Hepatic stellate cell (primary cell): Measurements from ENCODE around the gene CCL28.
"Not testable (repeated sequence)": the region's sequence is repeated elsewhere in the genome, so short reads cannot be mapped to it uniquely, and the experiment has no call there.

ENCODE experiments used
- DNase-seq: peaks from one replicate; pipeline ENCODE4 v3.0.0; 2011; ENCODE audit warnings: low spot score

Gene CCL28, protein sequence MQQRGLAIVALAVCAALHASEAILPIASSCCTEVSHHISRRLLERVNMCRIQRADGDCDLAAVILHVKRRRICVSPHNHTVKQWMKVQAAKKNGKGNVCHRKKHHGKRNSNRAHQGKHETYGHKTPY

GRCh38 chr5:43412156-43412555 is at the start of gene CCL28:
CCL28 (minus strand) TSS chr5:43412391; CDS start chr5:43412316, 75 bp downstream.
- DNase-seq = no peak

GRCh38 chr5:43461066-43461465 is 48.9 kb upstream of the CCL28 start:
- no peak for DNase-seq

- no peak for DNase-seq
Observed at GRCh38 chr5:43456556-43456955, 44.4 kb upstream of the CCL28 start.

DNA sequence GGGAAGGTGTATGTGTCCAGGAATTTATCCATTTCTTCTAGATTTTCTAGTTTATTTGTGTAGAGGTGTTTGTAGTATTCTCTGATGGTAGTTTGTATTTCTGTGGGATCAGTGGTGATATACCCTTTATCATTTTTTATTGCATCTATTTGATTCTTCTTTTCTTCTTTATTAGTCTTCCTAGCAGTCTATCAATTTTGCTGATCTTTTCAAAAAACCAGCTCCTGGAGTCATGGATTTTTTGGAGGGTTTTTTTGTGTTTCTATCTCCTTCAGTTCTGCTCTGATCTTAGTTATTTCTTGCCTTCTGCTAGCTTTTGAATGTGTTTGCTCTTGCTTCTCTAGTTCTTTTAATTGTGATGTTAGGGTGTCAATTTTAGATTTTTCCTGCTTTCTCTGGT is 29.4 kb upstream of the CCL28 start:
- not testable (repeated sequence) for DNase-seq

GRCh38 chr5:43437062-43437660 is 25.0 kb upstream of the CCL28 start:
- no peak for DNase-seq

- no peak for DNase-seq
Observed at GRCh38 chr5:43433382-43433781, 21.2 kb upstream of the CCL28 start.

DNA sequence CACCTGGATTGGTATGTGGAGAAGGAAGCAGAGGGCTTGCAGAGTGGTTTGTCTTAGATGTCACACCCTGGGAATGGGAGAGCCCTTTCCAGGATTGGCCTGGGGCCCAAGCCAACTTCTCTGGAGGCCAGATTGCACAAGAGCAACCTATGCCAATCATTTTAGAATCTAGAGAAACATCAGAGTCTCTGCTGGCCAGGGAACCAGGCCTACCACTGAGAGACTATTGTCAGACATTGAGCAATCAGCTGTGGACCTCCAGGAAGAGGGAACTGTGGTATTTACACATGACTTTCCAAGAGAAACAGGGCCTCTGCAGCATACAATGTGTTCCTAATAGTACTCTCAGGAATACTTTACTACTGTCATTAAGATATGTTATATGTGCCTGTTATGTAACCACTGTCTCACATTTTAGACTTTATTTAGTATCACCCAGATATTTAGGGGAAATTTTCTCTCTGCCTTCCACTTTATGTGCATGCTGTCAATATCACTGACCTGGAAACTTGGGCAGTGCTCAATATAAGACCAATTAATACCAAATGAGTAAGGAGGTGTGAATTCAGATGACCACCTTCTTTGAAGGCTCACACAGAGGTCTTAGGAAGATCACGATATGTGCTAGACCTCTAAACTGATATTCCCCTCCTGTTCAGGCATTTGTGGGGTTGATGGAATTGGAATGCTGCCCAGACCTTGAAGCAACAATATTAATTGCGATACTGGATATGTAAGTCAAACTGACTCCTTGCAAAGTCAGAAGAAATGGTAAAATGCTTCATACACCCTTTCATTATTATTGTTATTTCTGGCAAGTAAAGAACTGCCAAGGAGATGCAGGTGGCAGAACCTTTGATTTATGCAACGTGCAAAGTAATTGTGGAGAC is 20.5 kb upstream of the CCL28 start:
- peak; percentile 27 for DNase-seq

DNA sequence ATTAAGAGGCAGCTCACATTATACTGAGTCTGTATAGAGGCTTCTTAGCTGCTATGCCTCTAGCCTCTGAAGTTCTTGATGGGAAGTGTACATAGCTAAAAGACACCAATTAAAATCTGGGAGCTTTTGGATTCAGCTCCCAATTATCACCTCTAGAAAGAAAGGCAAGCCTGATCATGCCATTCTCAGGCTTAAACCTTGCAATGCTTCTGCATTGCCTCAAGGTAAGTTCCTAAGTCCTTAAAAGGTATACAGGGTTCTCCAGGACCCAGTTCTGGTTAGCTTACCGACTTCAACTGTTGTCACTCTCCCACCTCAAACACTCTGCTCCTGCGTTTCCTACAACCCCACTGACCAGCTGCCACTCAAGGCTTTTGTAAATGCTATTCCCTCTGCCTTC is 17.5 kb upstream of the CCL28 start:
- no peak for DNase-seq

- no peak for DNase-seq
Observed at GRCh38 chr5:43429016-43429415, 16.8 kb upstream of the CCL28 start.

GRCh38 chr5:43427306-43427705 is 15.1 kb upstream of the CCL28 start:
- no peak for DNase-seq

DNA sequence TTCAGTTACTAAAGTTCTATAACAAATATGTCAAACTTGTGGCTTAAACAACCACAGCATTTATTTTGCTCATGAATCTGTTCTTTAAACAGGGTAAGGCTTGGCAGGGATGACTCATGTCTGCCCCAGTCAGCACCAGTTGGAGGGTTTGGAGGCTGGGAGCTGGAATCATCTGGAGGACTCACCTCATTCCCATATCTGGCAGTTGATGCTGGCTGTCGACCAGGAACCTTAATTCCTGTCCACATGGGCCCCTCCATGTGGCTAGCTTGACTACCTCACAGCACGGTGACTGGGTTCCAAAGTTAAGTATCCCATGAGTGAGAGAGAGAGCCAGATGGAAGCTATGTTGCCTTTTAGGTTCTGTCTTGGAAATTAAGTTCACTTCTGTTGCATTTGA is 13.8 kb upstream of the CCL28 start:
- peak; percentile 36 for DNase-seq

- DNase-seq = not testable (repeated sequence)
Observed at GRCh38 chr5:43423086-43423485, 10.9 kb upstream of the CCL28 start.

- no peak for DNase-seq
Observed at GRCh38 chr5:43422143-43422542, 10.0 kb upstream of the CCL28 start.

GRCh38 chr5:43421450-43422133 is 9.4 kb upstream of the CCL28 start:
- DNase-seq = no peak

DNA sequence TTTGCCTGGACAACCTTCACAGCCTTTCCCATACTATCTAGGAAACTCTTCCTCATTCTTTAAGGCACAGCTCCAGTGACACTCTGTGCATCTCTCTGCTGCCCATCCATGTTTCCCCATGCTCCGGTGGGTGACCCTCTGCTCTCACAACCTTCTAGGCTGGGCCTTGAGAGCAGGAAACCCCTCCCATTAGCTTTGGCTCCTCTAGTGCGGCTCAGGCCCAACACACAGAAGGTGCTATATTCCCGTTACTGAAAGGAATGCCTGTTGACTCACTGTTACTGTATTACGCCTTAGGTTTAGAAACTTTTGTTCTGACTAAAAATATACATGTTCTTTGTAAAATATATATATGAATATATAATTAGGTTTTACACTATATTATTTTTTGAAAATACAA is 8.1 kb upstream of the CCL28 start:
- no peak for DNase-seq

DNA sequence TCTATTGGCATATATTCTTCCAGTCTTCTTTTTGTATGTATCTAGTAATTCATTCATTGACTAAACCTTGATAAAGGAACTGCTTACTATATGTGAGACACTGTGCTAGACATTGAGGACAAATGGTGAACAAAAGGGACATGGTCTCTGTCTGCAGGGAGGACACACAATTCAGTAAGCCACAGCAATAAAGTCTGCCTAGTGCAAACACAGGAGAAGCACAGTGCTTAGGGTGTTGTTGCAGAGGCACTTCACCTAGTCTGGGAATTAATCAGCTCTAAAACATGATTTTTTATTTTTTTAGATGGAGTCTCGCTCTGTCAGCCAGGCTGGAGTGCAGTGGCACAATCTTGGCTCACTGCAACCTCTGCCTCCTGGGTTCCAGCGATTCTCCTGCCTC is 6.4 kb upstream of the CCL28 start:
- no peak for DNase-seq

DNA sequence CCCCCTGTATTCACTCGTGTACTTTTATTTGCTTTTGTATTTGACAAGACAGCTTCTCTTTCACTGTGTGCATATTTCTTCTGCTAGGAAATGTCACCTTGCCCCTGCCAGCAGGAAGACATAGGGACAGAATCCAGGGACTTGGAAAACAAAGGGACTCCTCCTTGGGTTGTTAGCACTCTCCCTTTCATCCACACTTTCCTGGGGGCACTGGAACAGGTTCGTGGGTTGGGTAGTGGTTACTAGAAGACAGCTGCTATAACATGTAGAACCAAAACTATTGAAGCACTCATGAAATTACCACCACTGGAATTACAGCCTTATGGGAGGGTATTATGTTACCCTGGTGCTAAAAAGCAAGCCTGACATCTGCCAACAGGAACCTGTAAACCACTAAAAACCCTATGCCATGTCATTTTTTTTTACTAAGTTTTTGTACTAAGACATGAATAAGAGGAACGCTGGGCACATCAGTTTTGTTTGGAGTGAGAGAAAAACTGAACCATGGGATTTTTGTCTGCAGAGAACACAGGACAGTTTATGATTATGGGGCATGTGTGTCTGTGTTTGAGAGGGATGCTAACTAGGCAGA is 4.7 kb upstream of the CCL28 start:
- DNase-seq = no peak

DNA sequence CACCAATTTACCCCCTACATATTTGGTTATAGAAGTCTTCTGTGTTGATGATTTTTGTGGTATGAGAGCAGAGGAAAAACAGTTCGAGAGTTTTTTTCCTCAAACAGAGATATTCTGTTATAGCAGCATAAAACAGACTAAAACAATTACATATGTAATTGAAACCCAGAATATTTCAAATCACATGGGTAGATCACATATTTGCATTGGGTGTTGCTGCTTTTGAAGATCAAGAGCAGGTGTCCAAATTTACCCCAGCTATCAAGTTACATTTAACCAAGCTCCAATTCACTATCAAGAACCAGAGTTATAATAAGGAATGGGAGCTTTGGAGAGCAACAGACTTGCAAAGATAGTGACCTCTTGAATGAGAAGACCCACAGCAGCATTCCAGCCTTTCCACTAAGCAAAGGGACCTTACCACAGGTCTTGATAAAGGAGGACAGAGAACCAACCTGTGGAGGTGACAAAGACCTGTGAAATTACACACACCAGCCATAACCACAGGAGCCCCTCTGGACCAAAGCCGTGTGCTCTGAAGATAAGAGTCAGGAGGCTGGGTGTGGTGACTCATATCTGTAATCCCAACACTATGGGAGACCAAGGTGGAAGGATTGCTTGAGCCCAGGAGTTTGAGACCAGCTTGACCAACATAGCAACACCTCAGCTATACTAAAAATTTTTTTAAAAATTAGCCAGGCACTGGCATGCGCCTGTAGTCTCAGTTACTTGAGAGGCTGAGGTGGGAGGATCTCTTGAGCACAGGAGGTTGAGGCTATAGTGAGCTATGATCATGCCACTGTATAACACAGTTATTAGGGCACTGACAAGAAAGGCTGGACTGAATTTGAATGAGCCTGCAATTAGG is 4.0 kb upstream of the CCL28 start:
- DNase-seq = no peak

DNA sequence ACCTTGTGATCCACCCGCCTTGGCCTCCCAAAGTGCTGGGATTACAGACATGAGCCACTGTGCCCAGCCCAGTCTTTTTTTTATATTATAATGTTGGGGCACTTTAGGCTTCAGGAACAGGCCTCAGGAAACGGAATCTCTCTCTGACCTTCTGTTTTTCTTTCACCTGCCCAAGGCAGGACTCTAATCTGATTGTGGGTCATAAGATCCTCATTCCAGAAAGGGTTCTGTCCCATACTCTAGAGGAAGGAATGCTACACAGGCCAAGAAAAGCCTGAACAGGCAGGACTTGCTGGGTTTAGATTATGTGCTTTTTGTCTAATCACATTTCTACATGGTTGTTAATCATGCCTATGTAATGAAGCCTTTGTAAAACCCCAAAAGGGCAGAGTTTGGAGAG is 1.8 kb upstream of the CCL28 start:
- DNase-seq = no peak

DNA sequence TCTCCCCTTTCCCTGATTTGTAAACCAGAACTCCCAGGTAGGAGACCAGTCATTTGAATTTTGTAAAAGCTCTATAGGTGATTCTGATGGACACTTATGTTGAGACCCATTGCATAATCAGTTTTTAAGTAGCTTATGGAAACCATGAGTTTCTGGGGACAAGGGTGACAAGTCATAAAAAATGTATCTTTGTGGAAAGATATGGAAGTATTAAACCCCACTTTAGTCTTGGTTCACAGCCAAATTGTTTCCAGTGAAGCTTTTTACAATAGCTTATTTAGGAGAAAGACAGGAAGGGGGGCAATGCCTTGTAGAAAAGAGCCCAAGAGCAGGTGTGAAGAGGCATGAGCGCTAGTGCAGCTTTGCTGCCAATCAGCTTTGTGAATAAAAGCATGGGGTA is 453 bp upstream of the CCL28 start:
- DNase-seq = no peak

GRCh38 chr5:43411495-43411894 is 696 bp downstream of the CCL28 start:
- no peak for DNase-seq
